SK-N-SH (cell line): ENCODE data around the gene SH3BP4.

ENCODE experiments used
- CHD2 ChIP-seq: fragments of 150-350 bp; IDR thresholded peaks from 2 replicates; pipeline ENCODE4 v1.6.1; 2018; ENCODE audit warnings: low read length; ENCODE audit not compliant: partially characterized antibody
- CTCF ChIP-seq: fragments of 200-600 bp; sonication (generic); IDR thresholded peaks from 2 replicates; pipeline ENCODE4 v1.6.1; 2017; ENCODE audit warnings: antibody characterized with exemption, mild to moderate bottlenecking, moderate library complexity
- REST ChIP-seq: IDR thresholded peaks from 2 replicates; pipeline ENCODE4 v1.6.1; 2012; ENCODE audit warnings: mild to moderate bottlenecking, low read depth, low read length, moderate library complexity

GRCh38 chr2:234982096-234982834 is 30.4 kb downstream of the SH3BP4 start:
- TF ChIP-seq CHD2 = no peak
- TF ChIP-seq REST = no peak
- TF ChIP-seq CTCF = no peak
